ENCODE measurements around the gene ARL6.

Gene ARL6

GRCh38 chr3:97815149-97815917, 50.8 kb downstream of the ARL6 start:
- no peak for TF ChIP-seq CTCF (IDR thresholded peaks at IDR 0.05; ENCODE audit: low read depth, low read length, missing control alignments)
- Histone ChIP-seq H3K27ac (no peak overlapping the region), H3K36me3 (replicated peaks) (no peaks in the 10 kb centered on the region), H3K27me3 (replicated peaks) (no peaks in the 10 kb centered on the region), H3K4me3 (ENCODE audit: low read depth, low read length) (no peak overlapping the region)
- DNase-seq: no peak
- in situ Hi-C loops (cut with HindIII; ENCODE audit: low pct_ligation_motif_present, low sequenced_read_pairs): no loop called here

GRCh38 chr3:97816811-97817210, 52.3 kb downstream of the ARL6 start:
- Histone ChIP-seq H3K4me3 (ENCODE audit: low read depth, low read length) (no peak overlapping the region), H3K27ac (no peak overlapping the region), H3K27me3 (replicated peaks) (no peaks in the 10 kb centered on the region), H3K36me3 (replicated peaks) (no peaks in the 10 kb centered on the region)
- no peak for DNase-seq
- no peak for TF ChIP-seq CTCF (IDR thresholded peaks at IDR 0.05; ENCODE audit: low read depth, low read length, missing control alignments)
- in situ Hi-C loops (cut with HindIII; ENCODE audit: low pct_ligation_motif_present, low sequenced_read_pairs): no loop called here

DNA sequence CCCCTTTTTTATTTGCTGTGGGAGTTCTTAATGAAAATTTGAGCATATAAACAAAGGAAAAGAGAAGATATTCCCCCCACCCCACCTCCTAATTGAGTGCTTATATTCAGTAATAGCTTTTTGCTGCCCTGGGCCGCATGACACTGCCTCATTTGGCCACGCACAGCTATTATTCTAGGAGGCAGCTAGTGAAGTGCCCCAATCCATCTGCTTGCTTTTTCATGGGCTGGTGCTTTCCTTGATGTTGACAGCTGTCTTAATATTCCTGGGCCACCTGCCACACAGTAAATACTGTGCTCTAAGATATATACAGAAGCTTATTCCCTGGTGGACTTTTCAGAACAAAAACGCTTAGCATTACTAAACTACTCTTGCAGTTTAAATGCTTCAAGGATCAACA, 53.4 kb downstream of the ARL6 start:
- TF ChIP-seq CTCF (IDR thresholded peaks at IDR 0.05; ENCODE audit: low read depth, low read length, missing control alignments): no peak
- Histone ChIP-seq H3K27ac (no peak overlapping the region), H3K27me3 (replicated peaks) (no peaks in the 10 kb centered on the region), H3K36me3 (replicated peaks) (no peaks in the 10 kb centered on the region), H3K4me3 (ENCODE audit: low read depth, low read length) (no peak overlapping the region)
- DNase-seq: no peak
- in situ Hi-C loops (cut with HindIII; ENCODE audit: low pct_ligation_motif_present, low sequenced_read_pairs): no loop called here

- H3K27ac ChIP-seq: no peak overlapping the region
- DNase-seq: no peak
- in situ Hi-C loops (cut with HindIII; ENCODE audit: low pct_ligation_motif_present, low sequenced_read_pairs): no loop called here
- peak overlapping the region; percentile 87 for H3K4me3 ChIP-seq (ENCODE audit: low read depth, low read length)
- H3K36me3 ChIP-seq (replicated peaks): no peaks in the 10 kb centered on the region
- no peak for TF ChIP-seq CTCF (IDR thresholded peaks at IDR 0.05; ENCODE audit: low read depth, low read length, missing control alignments)
- H3K27me3 ChIP-seq (replicated peaks): no peaks in the 10 kb centered on the region
Observed at GRCh38 chr3:97820780-97821179, 56.2 kb downstream of the ARL6 start.

DNA sequence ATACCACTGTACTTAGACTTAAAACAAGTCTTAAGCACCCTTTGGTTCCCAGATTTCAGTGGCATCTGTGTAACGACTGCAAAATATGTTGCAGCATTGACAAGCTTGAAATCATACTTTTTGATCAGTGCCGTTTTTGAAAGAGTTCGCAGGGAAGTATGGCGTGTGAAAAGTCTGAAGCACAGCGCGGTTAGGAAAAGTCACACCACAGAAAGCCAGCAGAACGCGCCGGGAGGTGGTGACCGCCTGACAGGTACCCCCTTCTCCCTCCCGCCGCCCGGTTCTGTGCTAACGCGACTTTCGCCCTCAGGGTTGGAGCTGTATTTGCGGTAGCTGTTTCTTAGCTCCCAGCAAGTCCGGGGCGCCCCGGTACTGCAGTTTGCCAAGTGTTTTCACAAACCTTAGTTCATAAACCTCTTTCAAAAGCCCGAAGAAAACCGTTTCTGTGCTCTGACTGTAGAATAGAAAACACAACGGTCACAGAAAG, 56.8 kb downstream of the ARL6 start:
- H3K36me3 ChIP-seq (replicated peaks): no peaks in the 10 kb centered on the region
- peak; percentile 47 for DNase-seq
- peak overlapping the region; percentile 87 for H3K4me3 ChIP-seq (ENCODE audit: low read depth, low read length)
- in situ Hi-C loops (cut with HindIII; ENCODE audit: low pct_ligation_motif_present, low sequenced_read_pairs): no loop called here
- peak overlapping the region; percentile 49 for H3K27ac ChIP-seq
- TF ChIP-seq CTCF (IDR thresholded peaks at IDR 0.05; ENCODE audit: low read depth, low read length, missing control alignments): peak; percentile 24
- no peaks in the 10 kb centered on the region for H3K27me3 ChIP-seq (replicated peaks)
